ENCODE data around the gene HSPB9. TPM values are rescaled to one million over a fixed set of nuclear protein-coding genes. Genes with fewer than 3 reads are reported as not detected.

Gene HSPB9
- total RNA-seq, 5 donors from 2014 or later (not counting 1 experiment from before 2014, with no cell fraction given), result 0.13 to 0.18 TPM; not detected in 3

DNA sequence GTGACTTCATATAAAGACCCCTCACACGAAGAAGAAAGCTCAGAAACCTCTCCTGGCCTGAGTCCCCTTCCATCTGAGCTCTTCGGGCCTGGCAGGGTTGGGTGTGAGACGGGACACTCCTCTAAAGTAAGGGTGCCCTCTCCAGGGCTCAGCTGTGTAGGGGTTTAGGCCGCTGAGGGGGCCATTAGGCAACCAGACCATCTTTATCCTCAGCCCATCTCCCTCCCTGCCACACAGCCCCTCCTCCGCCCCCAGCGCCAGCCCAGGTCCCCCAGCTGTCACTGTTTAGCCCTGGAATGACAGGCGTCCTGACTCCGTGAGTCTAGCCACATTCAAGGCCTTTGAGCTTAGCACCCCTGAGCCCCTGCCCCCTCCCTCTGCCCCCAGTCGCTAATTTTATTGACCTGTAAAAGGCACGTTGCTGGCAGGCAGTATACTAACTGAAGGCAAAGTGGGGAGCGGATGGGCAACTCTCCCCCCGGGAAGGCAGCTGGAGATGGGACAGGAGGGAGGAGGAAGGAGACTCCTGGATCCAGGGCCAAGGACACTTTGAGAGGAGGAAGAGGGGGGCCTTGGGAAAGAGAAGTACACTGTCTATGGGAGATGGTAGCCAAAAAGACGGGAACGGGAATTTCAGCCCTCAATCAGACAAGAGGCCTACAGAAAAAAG is 23.7 kb upstream of the HSPB9 start:
- no peak overlapping the region for H3K27ac Mint-ChIP-seq
- ATAC-seq (replicated peaks in 1 of 4) (peak in 3 of 4 experiments; percentile 13 to 21 (median 17)), DNase-seq (no peak)
- peak overlapping the region in 1 of 3 donors; percentile 66 for H3K4me3 Mint-ChIP-seq
- ChIA-PET CTCF (no interaction called here), POLR2A (interaction anchor here in 1 of 2 donors (0.6 kb wide), 1 partner anchor 8 kb away, joined by 6 read pairs; no protein-coding TSS in a partner anchor)
- H3K9me3 Mint-ChIP-seq, result no peaks in the 10 kb centered on the region
- peaks cover 22 to 25% of the 10 kb centered on the region in 2 donors for H3K27me3 Mint-ChIP-seq
- 94% methylated on average over 9 of the region's 14 CpGs for WGBS (ENCODE audit: insufficient coverage)
- Histone ChIP-seq H3K9me3 (no peaks in the 10 kb centered on the region), H3K36me3 (ENCODE audit: control insufficient read depth in 2 of 2, extremely low read depth in 1 of 2, insufficient read depth in 1 of 2, low read length in 1 of 2) (peaks cover 0 to 8% of the 10 kb centered on the region in 2 donors), H3K27me3 (replicated peaks in 1 of 2; ENCODE audit: control insufficient read depth in 2 of 2, extremely low read depth in 1 of 2, insufficient read depth in 2 of 2, low read length in 1 of 2) (peaks cover 0 to 43% of the 10 kb centered on the region in 2 experiments), H3K4me3 (ENCODE audit: control insufficient read depth in 1 of 2, extremely low read depth in 1 of 2, low read length in 1 of 2) (no peak overlapping the region), H3K27ac (ENCODE audit: low read length) (no peak overlapping the region), H3K4me1 (ENCODE audit: control insufficient read depth in 1 of 2, extremely low read depth in 1 of 2, insufficient read depth in 2 of 2, low read length in 2 of 2) (peaks cover 6 to 16% of the 10 kb centered on the region in 2 experiments)
- H3K4me1 Mint-ChIP-seq, result peaks cover 6 to 10% (median 9%) of the 10 kb centered on the region in 3 donors
- peaks cover 3% of the 10 kb centered on the region for H3K36me3 Mint-ChIP-seq

DNA sequence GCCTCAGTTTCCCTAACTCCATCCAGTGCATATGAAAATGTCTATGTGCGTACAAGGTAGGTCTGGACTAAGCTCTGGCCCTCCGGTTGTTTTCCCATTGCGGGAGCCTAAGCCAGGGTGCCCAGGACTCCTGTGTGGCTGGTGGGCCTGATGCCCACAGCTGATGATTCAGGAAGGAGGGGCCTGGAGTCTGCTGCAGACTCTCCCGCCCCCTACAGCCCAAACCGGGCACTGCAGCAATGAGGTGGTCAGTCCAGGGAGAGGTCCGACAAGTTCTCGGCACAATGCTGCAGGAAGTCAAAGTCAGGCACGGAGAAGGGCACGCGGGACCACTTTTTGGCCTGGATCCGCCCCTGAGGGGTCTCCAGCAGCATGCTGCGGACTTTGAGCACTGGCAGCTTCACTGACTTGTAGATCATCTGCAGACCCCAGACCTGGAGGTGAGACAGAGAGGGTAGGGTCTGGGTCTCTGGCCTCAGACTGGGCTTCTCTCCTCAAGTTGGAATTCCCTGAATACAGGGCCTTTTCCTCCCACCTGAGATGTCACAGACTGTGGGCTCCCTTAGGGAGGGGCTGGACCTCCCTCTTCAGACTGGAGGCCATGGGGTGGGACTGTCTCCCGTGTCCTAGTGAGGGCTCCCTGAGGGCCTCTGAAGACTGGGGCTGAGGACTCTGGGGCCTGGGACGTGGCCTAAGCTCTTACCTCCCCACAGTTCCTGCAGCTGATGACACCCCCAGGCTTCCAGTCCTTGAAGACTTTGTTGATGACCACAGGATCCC is 20.9 kb upstream of the HSPB9 start:
- no peak overlapping the region for H3K4me3 Mint-ChIP-seq
- Histone ChIP-seq H3K4me1 (ENCODE audit: control insufficient read depth in 1 of 2, extremely low read depth in 1 of 2, insufficient read depth in 2 of 2, low read length in 2 of 2) (peaks cover 6 to 16% of the 10 kb centered on the region in 2 experiments), H3K36me3 (ENCODE audit: control insufficient read depth in 2 of 2, extremely low read depth in 1 of 2, insufficient read depth in 1 of 2, low read length in 1 of 2) (peaks cover 3 to 23% of the 10 kb centered on the region in 2 donors), H3K27me3 (replicated peaks in 1 of 2; ENCODE audit: control insufficient read depth in 2 of 2, extremely low read depth in 1 of 2, insufficient read depth in 2 of 2, low read length in 1 of 2) (peaks cover 0 to 19% of the 10 kb centered on the region in 2 experiments), H3K27ac (ENCODE audit: low read length) (no peak overlapping the region), H3K9me3 (no peaks in the 10 kb centered on the region), H3K4me3 (ENCODE audit: control insufficient read depth in 1 of 2, extremely low read depth in 1 of 2, low read length in 1 of 2) (no peak overlapping the region)
- no peaks in the 10 kb centered on the region for H3K9me3 Mint-ChIP-seq
- WGBS (ENCODE audit: insufficient coverage), result 63% methylated on average over 11 of the region's 14 CpGs
- H3K36me3 Mint-ChIP-seq, result peaks cover 12% of the 10 kb centered on the region
- H3K4me1 Mint-ChIP-seq, result peaks cover 6 to 11% (median 10%) of the 10 kb centered on the region in 3 donors
- ATAC-seq (replicated peaks in 1 of 4) (peak; percentile 31 to 53 (median 44)), DNase-seq (peak in 24 of 35 experiments; percentile 25 to 68 (median 45))
- H3K27ac Mint-ChIP-seq, result no peak overlapping the region
- ChIA-PET POLR2A (no interaction called here), CTCF (interaction anchor here in 1 of 2 donors (0.5 to 0.9 kb wide), 2 partner anchors 34 to 57 kb away, joined by 3 to 4 read pairs; no protein-coding TSS in a partner anchor)
- peaks cover 8 to 13% of the 10 kb centered on the region in 2 donors for H3K27me3 Mint-ChIP-seq

DNA sequence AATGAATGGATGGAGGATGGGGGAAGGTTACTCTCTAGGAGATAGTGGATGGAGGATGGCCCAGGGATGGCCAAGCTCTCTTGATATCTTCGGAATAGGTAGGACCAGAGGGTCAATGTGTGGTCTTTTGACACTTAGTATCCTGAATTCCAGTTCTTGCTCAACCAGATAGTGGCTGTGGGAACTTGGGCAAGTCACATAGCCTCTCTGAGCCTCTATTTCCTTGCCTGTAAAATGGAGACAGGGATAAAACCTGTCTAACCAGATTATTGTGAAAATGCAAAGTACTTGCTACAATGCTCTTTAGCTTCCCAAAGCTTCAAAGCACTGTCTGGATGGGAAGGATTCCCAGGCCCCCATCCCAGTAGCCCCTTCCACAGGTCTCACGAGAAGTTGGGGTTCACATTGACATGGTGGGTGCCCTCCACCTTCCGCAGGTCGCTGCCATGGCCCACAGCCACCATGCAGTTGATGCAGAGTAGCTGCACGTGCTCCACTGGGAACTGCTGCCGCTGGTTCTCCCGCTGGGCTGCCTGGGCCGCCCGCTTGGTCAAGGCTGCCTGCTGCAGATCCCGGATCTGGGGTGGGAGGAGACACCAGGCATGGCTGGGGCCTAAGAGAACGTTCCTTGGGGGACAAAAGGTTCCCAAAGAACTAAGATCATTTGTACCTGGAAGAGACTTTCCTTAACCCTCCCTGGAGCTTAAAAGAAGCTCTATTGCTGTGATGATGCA is 19.2 kb upstream of the HSPB9 start:
- Mint-ChIP-seq H3K36me3 (peaks cover 12% of the 10 kb centered on the region), H3K27ac (no peak overlapping the region), H3K4me1 (peaks cover 6 to 13% (median 10%) of the 10 kb centered on the region in 3 donors), H3K4me3 (no peak overlapping the region), H3K27me3 (no peaks in the 10 kb centered on the region), H3K9me3 (no peaks in the 10 kb centered on the region)
- Histone ChIP-seq H3K36me3 (ENCODE audit: control insufficient read depth in 2 of 2, extremely low read depth in 1 of 2, insufficient read depth in 1 of 2, low read length in 1 of 2) (peaks cover 3 to 28% of the 10 kb centered on the region in 2 donors), H3K27ac (ENCODE audit: low read length) (no peak overlapping the region), H3K4me3 (ENCODE audit: control insufficient read depth in 1 of 2, extremely low read depth in 1 of 2, low read length in 1 of 2) (no peak overlapping the region), H3K4me1 (ENCODE audit: control insufficient read depth in 1 of 2, extremely low read depth in 1 of 2, insufficient read depth in 2 of 2, low read length in 2 of 2) (peaks cover 0 to 22% of the 10 kb centered on the region in 2 experiments), H3K9me3 (no peaks in the 10 kb centered on the region), H3K27me3 (replicated peaks in 1 of 2; ENCODE audit: control insufficient read depth in 2 of 2, extremely low read depth in 1 of 2, insufficient read depth in 2 of 2, low read length in 1 of 2) (peaks cover 0 to 3% of the 10 kb centered on the region in 2 experiments)
- DNase-seq, result no peak
- 91% methylated on average over 8 of the region's 11 CpGs for WGBS (ENCODE audit: insufficient coverage)
- ChIA-PET POLR2A (no interaction called here), CTCF (interaction anchor here in 1 of 2 donors (0.6 to 1.0 kb wide), 2 partner anchors 14 to 1006 kb away, joined by 6 to 9 read pairs; no protein-coding TSS in a partner anchor)
- ATAC-seq (replicated peaks in 1 of 4), result no peak

DNA sequence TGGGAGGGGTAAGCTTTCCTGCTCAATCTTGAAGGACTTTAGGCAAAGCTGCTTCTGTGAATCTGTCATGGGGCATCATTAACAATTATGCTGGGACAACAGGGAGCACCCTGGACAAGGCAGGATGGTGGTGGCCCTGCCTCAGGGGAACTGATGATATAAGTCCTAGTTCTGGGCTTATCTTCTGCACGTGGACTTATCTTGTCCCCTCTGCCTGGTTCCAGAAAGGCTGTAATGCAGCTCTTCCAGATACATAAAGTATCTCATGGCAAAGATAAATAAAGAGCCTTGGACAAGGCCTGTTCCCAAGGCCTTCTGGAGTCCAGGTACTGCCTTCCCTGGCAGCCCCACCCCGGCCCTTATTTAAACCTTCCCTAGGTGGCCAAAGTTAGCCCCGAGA is 18.3 kb upstream of the HSPB9 start:
- POLR2A ChIA-PET, result no interaction called here
- Histone ChIP-seq H3K27me3 (replicated peaks in 1 of 2; ENCODE audit: control insufficient read depth in 2 of 2, extremely low read depth in 1 of 2, insufficient read depth in 2 of 2, low read length in 1 of 2) (no peaks in the 10 kb centered on the region), H3K36me3 (ENCODE audit: control insufficient read depth in 2 of 2, extremely low read depth in 1 of 2, insufficient read depth in 1 of 2, low read length in 1 of 2) (peaks cover 3 to 37% of the 10 kb centered on the region in 2 donors), H3K4me3 (ENCODE audit: control insufficient read depth in 1 of 2, extremely low read depth in 1 of 2, low read length in 1 of 2) (no peak overlapping the region), H3K27ac (ENCODE audit: low read length) (no peak overlapping the region), H3K4me1 (ENCODE audit: control insufficient read depth in 1 of 2, extremely low read depth in 1 of 2, insufficient read depth in 2 of 2, low read length in 2 of 2) (peaks cover 0 to 20% of the 10 kb centered on the region in 2 experiments), H3K9me3 (no peaks in the 10 kb centered on the region)
- Mint-ChIP-seq H3K36me3 (peaks cover 17% of the 10 kb centered on the region), H3K4me3 (no peak overlapping the region), H3K9me3 (no peaks in the 10 kb centered on the region), H3K27me3 (no peaks in the 10 kb centered on the region), H3K4me1 (peaks cover 6 to 19% (median 11%) of the 10 kb centered on the region in 3 donors), H3K27ac (no peak overlapping the region)
- CTCF ChIA-PET, result interaction anchor here in 1 of 2 donors (1.0 kb wide), 1 partner anchor 13 kb away, joined by 9 read pairs; no protein-coding TSS in a partner anchor
- no peak for DNase-seq
- 83% methylated on average over 2 of the region's 3 CpGs for WGBS (ENCODE audit: insufficient coverage)
- no peak for ATAC-seq (replicated peaks in 1 of 4)

DNA sequence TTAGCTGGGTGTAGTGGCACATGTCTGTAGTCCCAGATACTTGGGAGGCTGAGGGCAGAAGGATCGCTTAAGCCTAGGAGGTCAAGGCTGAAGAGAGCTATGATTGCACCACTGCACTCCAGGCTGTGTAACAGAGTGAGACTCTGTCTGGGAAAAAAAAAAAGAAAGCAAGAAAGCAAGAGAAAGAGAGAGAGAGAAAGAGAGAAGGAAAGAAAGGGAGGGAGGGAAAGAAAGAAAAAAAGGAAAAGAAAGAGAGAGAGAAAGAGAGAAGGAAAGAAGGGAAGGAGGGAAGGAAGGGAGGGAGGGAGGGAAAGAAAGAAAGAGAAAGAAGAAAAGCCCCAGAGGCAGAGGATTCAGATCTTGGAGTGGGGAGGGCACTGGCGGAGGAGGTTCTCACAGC is 16.6 kb upstream of the HSPB9 start:
- POLR2A ChIA-PET, result interaction anchor here in 1 of 2 donors (0.6 kb wide), 1 partner anchor 10 kb away, joined by 8 read pairs; no protein-coding TSS in a partner anchor
- H3K27ac Mint-ChIP-seq, result no peak overlapping the region
- no peaks in the 10 kb centered on the region for H3K9me3 Mint-ChIP-seq
- Histone ChIP-seq H3K27ac (ENCODE audit: low read length) (no peak overlapping the region), H3K27me3 (replicated peaks in 1 of 2; ENCODE audit: control insufficient read depth in 2 of 2, extremely low read depth in 1 of 2, insufficient read depth in 2 of 2, low read length in 1 of 2) (no peaks in the 10 kb centered on the region), H3K4me3 (ENCODE audit: control insufficient read depth in 1 of 2, extremely low read depth in 1 of 2, low read length in 1 of 2) (no peak overlapping the region), H3K9me3 (no peaks in the 10 kb centered on the region), H3K36me3 (ENCODE audit: control insufficient read depth in 2 of 2, extremely low read depth in 1 of 2, insufficient read depth in 1 of 2, low read length in 1 of 2) (peaks cover 3 to 44% of the 10 kb centered on the region in 2 donors), H3K4me1 (ENCODE audit: control insufficient read depth in 1 of 2, extremely low read depth in 1 of 2, insufficient read depth in 2 of 2, low read length in 2 of 2) (peaks cover 3 to 30% of the 10 kb centered on the region in 2 experiments)
- CTCF ChIA-PET, result interaction anchor here (0.6 to 1.2 kb wide), 2 partner anchors 32 to 50 kb away, joined by 3 to 4 read pairs; no protein-coding TSS in a partner anchor
- 100% methylated on average over 1 of the region's 2 CpGs for WGBS (ENCODE audit: insufficient coverage)
- H3K36me3 Mint-ChIP-seq, result peaks cover 27% of the 10 kb centered on the region
- H3K4me1 Mint-ChIP-seq, result peaks cover 19 to 32% (median 21%) of the 10 kb centered on the region in 3 donors
- ATAC-seq (replicated peaks in 1 of 4) (no peak), DNase-seq (no peak)
- H3K4me3 Mint-ChIP-seq, result peak overlapping the region in 1 of 3 donors; percentile 4
- H3K27me3 Mint-ChIP-seq, result no peaks in the 10 kb centered on the region
